ENCODE measurements around the gene KIF11.
"Not testable (repeated sequence)": the region's sequence is repeated elsewhere in the genome, so short reads cannot be mapped to it uniquely, and the experiment has no call there.

The KIF11 gene

DNA sequence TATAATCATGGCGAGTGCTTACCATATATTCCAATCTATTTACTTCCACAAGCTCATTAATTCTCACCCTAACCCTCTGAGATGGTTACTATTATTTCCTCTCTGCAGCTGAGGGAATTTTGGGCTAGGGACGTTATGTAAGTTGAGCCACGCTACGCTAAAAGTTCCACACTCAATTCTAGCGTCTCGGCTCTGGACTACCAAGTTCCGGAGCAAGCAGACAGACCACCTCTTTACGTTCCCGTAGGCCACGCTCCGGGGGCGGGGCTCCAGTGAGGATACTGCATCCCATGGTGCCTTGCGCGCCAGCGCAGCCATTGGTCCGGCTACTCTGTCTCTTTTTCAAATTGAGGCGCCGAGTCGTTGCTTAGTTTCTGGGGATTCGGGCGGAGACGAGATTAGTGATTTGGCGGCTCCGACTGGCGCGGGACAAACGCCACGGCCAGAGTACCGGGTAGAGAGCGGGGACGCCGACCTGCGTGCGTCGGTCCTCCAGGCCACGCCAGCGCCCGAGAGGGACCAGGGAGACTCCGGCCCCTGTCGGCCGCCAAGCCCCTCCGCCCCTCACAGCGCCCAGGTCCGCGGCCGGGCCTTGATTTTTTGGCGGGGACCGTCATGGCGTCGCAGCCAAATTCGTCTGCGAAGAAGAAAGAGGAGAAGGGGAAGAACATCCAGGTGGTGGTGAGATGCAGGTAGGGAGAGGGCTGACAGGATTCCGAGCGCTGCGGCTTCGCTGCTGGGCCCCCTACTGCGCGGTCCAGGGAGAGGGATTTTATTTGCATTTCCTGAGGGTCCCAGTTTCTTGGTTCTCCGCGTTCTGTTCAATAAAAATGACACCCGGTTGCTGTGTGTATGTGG lies at the start of gene KIF11:
Gene KIF11 (plus strand): TSS at position 370 of the 858 bp plus-strand sequence. CDS start 246 bp downstream, at position 616.
- peak; percentile 96 for DNase-seq

DNA sequence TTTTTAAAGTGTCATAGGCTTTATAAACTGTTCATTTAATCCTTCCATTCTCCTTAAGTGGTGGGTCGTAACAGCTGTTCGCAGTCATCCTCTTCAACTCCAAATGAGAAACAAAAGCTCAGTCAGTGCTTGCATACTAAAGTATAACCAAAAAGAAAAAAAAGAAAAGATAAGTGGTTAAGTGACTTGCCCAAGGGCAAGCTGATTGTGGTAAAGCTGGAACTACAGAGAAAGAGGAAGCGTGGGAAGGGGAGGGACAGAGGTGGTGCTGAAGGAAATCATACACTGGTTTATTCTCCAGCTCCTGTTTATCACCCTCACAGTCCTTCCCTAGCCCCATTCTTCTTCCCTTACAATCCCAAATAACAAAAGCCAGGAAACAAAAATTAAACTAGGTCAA lies 48.6 kb upstream of the KIF11 start:
- peak; percentile 76 for DNase-seq

DNA sequence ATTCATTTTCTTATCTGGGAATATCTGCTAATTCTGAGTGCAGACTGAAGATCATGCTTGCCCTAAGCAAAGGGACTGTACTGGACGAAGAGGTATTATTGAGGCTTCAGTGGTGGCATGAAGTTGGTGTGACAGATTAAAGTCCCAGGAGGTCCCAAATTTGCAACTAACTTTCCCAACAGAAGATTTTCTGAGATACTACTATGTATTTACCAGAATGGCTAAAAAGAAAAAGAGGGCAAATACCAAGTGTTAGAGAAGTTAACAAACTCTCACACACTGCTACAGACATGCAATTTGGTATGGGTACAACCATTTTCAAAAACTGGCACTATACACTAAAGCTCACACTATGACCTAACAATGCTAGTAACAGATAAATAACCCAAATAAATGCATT lies 47.4 kb upstream of the KIF11 start:
- DNase-seq = no peak

DNA sequence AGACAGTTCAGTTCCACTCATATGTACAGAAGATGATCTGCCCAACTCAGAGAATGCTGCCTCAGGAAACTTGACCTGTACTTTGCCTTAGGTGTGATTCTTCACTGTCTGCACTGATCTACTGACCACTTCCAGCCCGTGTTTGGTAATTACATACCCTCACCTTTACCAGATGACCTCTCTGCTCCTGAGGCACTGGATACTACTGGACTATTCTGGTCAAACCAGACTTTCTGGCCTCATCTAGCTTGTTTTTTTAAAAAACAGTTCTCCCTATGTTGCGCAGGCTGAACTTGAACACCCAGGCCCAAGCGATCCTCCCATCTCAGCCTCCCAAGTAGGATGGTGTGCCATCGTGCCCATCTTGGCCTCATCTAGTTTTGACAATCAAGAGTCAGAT lies 45.3 kb upstream of the KIF11 start:
- DNase-seq = no peak

DNA sequence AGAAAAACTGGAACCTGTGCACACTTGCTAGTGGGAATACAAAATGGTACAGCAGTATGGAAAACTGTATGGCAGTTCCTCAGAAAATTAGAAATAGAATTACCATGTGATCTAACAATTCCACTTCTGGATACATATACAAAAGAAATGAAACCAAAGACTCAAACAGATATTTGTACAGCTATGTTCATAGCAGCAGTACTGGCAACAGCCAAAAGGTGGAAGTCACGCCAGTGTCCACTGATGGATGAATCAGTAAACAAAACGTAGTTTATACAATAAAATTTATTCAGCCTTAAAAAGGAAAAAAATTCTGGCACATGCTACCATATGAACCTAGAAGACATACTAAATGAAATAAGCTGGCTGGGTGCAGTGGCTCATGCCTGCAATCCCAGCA lies 42.0 kb upstream of the KIF11 start:
- DNase-seq = no peak

DNA sequence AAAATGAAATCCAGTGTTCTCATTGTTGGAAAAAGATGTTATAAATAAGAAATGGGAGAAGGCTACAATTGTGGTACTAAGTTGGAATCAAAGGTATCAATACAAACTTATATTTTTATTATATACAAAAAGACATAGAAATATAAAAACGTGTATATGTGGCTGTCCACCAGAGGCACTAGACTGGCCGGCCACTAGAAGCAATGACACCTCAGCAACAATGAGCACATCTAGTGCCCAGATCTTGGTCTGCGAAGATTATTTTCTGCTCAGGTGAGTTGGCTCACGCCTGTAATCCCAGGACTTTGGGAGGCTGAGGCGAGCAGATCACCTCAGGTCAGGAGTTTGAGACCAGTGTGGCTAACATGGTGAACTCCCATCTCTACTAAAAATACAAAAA lies 40.6 kb upstream of the KIF11 start:
- DNase-seq = no peak

DNA sequence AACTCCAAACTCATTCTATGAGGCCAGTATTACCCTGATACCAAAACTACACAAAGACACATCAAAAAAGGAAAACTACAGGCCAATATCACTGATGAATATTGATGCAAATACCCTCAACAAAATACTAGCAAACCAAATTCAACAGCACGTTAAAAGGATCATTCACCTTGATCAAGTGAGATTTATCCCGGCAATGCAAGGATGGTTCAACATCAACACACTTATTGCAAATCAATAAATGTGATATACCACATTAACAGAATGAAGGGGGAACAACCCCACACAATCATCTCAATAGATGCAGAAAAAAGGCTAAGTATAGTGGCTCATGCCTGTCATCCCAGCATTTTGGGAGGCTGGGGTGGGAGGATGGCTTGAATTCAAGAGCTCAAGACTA lies 39.0 kb upstream of the KIF11 start:
- DNase-seq = no peak

DNA sequence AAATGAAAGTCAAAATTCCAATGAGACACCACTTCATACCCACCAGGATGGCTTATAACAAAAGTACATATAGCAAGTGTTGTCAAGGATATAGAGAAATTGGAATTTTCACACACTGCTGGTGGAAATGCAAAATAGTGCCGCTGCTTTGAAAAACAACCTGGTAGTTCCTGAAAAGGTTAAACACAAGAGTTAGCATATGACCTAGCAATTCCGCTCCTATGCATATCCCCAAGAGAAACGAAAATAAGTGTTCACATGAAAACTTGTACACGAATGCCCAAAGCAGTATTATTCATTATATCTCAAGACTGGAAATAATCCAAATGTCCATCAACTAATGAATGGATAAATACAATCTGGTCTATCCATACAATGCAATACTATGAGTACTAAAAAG lies 33.9 kb upstream of the KIF11 start:
- DNase-seq = no peak

DNA sequence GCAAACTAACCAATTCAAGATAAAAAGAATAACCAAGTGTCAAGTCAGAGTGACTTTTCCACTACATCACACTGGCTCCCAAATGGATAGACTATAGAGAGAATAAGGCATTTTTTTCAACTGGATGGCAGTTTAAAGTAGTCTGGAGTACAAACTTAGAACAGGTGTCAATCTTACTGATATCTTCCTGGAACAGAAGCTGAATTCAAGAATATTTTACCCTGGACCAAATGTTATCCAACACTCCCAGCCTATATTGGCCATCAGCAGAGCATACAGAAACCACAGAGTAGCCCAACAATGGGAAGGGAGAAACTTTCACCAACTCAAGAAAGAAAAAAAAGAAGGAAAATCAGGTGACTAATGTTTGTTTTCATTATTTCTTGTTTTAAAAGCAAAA lies 30.5 kb upstream of the KIF11 start:
- no peak for DNase-seq

DNA sequence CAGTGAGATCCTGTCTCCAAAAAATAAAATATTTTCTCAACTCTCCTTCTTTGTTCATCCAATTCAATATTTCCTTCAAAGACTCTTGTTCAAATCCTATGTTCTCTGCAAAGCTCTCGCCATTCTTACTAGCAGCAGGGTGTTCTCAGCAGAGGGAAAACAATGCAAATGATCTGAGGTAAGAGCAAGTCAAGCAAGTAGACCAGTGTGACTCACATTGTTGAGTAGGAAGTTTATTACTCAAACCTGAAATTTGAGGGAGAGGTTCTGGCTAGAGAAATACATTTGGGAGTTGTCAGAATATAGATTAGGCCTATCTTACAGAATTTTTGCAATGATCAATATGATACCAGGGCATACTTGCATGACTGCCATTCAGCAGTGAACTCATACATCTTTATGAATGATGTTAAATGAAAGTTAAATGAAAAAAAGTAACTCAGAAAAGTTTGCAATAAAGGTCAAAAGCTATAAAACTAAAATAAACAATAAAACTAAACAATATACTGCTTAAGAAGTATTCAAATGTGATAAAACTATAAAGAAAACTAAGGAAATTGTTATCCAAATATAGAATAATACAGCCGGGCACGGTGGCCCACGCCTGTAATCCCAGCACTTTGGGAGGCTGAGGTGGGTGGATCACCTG lies 24.9 kb upstream of the KIF11 start:
- peak; percentile 66 for DNase-seq

DNA sequence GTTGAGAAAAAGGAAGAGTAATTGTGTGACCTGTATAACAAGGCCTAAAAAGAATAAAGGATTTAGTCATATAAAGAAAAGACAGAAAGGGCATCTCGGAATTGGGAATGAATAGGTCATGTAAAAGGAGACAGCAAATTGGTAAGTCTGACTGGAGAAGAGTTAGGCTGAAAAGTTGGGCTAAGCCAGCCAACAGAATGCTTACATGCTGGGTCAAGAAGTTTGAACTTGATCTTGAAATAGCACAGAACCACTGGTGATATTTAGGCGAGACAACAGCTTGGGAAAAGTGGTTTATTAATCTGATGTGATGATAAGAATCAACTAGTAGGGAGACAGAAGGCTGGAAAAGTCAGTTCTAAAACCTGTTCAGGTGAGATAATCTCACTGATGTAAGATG lies 23.9 kb upstream of the KIF11 start:
- no peak for DNase-seq

DNA sequence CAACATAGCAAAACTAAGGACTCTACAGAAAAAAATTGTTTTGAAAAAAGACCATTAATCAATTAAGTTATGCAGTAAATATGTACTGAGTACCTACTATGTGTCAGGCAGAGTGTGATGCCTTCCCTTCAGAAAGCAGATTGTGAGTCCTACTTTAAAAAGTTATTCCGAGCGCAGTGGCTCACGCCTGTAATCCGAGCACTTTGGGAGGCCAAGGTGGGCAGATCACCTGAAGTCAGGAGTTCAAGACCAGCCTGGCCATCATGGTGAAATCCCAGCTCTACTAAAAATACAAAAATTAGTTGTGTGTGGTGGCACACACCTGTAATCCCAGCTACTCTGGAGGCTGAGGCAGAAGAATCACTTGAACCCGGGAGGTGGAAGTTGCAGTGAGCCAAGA lies 23.3 kb upstream of the KIF11 start:
- DNase-seq = not testable (repeated sequence)

DNA sequence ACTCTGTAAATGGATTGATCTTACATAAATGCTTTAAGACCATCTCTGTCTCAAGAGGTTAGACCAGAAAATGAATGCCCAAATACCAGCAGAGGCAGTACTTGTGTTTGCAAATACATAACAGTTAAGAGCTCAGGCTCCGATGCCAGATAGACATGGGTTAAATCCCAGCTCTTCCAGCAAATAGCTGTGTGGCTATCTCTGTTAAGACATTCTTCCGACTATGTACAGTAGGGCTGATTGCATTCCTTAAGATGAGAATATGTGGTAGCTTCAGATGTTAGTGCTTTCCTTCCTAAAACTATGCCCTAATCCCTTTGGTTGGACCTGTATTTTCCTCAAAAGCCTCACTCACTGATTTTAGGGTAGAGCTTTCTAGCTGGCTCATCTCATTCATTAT lies 21.3 kb upstream of the KIF11 start:
- no peak for DNase-seq

DNA sequence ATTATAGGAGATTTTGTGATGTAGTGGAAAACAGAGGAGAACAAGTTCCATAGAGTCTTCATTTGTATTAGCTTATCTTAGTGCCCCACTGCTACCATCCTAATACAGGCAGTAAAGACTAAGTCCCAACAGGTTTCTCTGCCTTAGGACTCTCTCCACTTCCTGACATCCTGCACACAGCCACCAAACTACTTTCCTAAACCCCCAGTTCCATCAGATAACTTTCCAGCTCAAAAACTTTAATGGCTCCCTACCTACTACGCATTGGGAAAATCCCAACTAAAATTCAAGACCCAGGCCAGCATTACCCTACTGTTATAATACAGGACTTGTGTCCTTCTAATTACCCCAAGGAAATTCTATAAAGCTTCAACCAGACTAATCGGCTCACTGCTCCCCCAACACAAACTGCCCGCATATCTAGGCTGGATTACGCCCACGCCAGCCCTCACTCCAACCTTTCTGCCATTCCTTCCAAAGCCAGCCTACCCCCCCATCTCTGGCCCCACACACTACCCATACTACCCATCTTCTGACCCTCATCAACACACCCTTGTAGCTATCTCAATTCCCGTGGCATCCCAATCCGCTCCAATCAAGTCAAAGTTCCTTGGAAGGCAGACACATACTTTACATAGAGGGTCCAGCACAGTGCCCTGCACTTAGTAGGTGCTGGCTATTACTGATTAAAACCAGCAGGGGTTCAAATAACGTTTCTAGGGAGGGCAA lies 20.4 kb upstream of the KIF11 start:
- no peak for DNase-seq

DNA sequence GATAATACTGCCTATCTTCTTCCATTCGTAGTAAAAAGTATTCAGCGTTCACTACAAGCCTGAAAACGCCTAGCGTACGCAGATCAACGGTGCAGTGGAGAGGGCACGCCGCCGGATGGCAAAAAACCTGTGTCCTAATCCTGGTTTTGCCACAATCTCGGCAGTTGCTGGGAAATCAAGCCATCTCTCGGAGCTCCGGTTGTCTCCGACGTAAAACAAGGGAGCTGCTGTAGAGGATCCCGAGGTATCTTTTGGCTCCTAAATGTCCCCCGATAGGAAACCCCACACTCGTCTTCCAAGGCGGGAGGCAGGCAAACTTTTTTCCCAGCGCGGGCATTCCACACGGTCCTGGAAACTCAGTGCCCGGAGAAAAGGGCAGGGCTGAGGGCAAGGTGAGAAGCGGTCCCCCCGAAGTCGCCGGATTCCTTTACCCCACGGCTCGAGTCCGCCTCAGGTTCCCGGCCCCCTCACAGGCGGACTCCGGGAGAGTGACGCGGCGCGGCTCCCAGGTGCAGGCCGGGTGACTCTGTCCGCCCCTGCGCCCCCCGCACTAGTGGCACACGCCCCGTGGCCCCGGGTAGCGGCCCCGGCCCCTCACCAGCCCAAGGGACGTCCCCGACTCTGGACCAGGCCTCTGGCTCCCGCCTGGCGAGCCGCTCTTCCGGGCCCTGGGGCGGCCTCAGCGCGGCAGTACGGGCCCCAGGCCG lies 19.7 kb upstream of the KIF11 start:
- no peak for DNase-seq

DNA sequence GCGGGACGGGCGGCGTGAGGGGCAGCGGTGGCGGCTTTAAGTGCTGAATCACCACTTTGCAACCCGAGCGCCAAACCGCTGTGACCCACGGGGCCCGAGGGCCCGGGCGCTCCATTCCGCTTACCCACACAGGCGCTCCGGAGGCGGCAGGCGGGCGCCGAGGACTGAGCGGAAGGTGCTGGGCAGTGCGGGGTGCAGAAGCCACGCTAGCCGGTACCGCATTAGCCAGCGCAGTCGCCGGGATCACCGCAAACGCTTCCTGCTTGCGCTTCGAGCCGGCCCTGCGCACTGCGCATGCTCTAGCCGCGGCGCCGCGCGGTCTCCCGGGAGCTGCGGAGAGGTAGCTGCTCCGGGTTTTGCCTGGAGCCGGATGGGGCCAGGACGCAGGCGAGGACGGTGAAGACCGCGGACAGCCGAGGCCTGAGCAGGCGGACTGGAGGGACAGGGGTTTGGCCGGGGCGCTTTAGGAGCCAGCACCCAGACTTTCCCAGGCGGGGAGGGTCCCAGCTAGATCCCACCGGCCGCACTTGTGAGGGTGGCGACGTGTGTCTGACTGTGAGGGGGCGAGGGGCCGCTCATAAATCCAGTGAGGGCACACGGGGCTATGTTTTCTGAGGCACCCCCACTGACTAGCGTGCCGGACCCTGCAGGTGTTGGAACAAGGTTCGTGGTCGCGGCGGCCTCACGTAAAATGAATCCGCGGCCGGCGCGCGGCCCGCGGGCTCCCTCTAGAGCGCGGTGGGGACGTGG lies 19.0 kb upstream of the KIF11 start, which contains the start of gene IDE:
Gene IDE (minus strand): TSS at position 296 of the 750 bp plus-strand sequence. CDS start 74 bp downstream, at position 222.
- peak; percentile 84 for DNase-seq

DNA sequence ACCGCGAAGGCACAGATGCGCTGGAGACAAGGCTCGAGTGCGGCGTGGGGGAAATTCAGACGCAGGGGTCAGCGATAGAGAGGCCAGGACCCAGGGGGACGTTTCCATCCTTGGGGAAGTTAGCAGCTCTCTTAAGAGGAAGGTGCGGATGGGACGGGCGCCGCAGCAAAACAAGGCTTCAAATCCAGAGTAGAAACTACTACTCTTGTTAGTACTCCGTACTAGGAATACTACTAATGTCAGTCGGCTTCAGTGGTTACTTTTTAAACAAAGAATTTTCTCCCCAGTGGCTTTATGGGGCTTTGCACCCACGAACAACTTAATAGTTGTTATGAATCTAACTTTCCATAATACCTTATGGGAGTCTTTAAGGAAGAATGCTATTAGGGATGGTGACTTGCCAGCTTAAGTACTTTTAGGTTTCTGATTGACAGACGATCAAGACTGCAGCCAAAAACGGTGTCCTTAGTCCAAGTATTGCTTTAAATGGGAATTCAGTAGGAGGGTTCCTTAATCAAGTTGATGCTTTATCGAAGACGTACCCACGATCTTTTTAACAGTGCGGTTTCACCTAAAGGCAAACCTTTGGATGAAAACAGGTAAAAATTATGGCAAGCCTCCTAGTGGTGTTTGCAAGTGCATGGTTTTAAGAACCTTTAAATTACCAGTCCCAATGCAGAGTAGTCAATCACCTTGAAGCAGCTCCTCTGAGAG lies 18.2 kb upstream of the KIF11 start:
- no peak for DNase-seq

DNA sequence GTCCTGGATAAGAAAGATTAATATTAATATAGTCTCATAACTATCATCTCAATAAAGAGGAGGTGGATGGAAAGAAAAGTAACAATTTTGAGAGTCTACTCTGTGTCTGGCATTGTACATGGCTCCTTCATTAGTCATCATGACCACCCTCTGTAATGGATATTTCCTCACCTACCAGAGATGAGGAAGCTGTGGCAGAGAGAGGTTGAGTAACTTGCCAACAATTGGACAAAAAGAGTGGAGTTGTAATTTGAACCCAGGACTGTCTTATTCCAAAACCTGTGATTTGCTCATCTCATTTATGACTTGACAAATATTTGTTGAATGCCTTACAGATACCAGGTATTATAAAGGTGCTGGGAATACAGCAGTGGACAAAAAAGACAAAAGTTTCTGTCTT lies 17.0 kb upstream of the KIF11 start:
- DNase-seq = peak; percentile 71

DNA sequence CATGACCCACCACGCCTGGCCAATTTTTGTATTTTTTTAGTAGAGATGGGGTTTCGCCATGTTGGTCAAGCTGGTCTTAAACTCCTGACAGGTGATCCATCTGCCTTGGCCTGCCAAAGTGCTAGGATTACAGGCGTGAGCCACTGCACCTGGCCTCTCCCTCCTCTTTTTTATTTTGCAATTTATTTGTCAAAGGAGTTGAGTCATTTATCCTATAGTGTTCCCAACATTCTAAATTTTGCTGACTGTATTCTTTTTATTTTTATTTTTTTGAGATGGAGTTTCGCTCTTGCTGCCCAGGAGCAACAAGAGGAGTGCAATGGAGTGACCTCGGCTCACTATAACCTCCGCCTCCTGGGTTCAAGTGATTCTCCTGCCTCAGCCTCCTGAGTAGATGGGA lies 10.6 kb upstream of the KIF11 start:
- DNase-seq = not testable (repeated sequence)

DNA sequence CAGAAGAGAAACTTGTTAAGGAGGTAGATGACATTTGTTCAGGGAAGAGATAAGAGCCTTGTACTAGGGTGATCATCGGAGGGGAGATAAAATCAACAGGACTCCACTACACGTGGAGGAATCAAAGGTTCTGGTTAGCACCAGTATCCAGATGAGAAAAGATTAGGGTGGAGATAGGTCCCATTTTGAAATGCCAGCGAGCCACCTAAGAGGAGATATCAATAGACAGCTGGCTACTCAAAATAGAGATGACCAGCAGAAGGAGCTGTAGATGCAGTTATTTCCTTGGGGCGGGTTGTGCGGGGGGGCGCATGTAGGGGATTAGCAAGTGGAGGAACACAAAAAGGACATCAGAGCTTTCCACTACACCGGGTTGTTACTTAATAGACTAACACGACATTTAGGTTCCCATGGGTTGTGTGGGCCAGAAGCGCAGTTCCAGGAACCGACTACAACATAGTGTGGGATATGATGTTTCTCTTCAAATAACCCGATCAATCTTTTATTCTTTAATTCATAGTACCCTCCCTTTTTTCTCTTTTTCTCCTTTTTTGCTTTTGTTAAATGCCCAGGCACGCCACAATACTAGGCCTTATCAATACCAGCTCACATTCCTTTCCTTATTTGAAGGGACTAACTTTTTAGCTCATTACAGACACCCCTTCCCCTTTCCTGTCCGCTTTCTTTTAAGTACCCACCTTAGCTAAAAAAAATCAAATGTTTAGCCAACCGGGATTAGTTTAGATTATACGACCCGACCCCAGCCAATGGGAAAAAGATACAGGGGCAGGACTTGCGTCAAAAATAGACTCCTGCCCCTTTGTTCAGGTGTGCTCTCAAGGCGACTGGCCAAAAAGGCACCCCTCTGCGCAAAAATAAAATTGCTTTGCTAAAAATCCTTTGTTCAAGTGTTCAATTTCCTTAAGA lies 2.0 kb upstream of the KIF11 start:
- peak; percentile 25 for DNase-seq
